ENCODE measurements around the gene KCNQ1.
A peak's percentile ranks its signal among the peaks of the same experiment; 100 is the strongest.

Gene KCNQ1

GRCh38 chr11:2883979-2884815 lies 439.4 kb downstream of the KCNQ1 start:
- DNase-seq, result no peak

DNA sequence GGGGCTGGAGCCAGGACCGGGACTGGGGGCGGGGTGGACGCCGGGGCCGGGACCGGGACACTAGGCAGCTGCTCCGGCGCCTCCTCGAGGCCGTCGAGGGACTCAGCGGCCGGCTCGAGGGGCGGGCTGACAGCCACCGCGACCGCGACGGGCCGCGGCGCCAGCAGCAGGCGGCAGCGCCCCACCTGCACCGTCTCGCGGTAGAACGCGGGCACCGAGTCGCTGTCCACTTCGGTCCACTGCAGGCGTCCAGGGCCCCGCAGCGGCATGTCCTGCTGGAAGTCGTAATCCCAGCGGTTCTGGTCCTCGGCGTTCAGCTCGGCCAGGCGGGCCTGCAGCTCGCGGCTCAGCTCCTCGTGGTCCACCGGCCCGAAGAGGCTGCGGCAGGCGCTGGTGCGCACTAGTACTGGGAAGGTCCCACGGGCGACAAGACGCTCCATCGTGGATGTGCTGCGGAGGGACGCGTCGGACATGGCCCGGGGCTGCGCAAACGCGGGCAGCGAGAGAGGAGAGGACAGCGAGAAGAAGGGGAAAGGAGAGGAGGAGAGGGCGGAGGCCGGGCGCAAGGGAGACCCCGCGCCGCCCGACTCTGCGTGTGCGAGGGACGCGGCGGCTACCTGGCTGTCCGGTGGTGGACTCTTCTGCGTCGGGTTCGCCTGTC lies 440.3 kb downstream of the KCNQ1 start:
- DNase-seq, result peak; percentile 37

GRCh38 chr11:2885678-2886081 lies 440.9 kb downstream of the KCNQ1 start, which contains the start of gene CDKN1C:
TSS of gene CDKN1C (minus strand) at chr11:2885775. CDS start at chr11:2885456, 319 bp downstream.
- DNase-seq, result peak; percentile 68

- no peak for DNase-seq
These were observed 441.5 kb downstream of the KCNQ1 start for GRCh38 chr11:2886191-2886894.

- DNase-seq, result no peak
These were observed 442.1 kb downstream of the KCNQ1 start for GRCh38 chr11:2886936-2887335.

GRCh38 chr11:2887515-2888195 lies 442.8 kb downstream of the KCNQ1 start:
- DNase-seq, result no peak

DNA sequence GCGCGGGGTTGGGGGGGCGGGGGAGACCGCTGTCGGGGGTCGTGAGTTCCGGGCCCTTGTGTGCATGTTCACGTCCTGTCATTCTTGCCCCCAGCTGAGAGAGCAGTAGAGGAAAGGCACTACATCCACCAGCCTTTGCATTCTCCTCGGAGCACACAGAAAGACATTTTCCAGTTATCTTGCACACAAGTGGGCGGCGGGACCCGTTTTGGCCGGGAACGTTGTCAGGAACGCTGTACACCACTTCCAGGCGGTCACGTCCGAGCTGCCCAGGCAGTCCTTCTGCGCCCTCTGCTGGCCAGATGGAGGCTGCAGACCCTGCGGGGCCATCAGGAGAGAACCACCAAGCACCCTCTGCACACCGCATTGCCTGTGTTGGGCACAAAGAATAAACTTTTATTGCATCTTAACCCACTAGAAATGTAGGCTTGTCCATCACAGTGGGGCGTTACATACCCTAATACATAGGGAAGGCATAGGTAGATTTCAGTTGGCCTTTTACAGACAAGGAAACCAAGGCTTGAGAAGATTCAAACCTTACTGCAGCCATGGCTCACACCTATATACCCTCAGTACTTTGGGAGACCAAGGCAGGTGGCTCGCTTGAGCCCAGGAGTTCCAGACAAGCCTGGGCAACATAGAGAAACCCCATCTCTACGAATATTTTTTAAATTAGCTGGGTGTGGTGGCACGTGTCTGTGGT lies 443.6 kb downstream of the KCNQ1 start:
- peak; percentile 75 for DNase-seq

DNA sequence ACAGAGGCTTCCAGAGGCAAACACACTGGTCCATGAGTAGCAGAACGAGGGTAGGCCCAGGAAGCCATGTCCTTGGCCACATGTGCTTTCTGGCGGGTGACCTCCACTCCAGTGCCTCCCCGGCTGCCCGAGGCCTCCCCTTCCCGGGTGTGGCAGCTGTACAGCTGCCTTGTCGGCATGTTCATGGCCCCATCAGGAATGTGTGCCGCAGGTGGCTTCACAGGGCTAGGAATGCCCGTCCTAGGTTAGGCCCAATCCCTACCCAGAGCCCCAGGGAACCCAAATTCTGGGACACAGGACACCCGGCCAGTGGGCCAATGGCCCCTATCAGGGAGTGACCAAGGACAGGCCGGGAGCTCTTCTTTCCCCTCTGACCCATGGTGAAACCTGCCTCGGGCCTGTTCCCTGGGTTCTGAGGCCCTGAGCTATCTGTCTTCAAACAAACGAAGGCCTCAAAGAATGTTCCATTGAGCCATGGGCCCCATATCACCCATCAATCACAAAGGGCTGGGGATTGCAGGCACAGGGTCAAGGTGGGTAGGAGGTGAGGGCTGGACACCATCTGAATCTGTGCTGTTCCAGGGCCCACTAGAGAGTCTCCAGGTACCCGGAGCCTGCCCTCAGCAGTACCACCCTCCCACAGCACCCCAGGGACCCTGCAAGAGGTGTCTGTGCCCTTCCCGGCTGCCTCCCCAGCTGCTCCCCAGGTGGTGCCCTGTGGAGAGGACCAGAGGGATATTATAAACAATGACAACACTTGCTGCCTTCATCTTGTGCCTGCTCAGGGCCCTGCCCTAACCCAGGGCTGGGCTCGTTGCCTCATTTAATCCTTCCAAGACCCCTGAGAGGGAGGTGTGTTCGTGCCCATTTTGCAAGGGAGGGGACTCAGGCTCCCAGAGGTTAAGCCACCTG lies 444.8 kb downstream of the KCNQ1 start:
- no peak for DNase-seq

- peak; percentile 74 for DNase-seq
These were observed 445.9 kb downstream of the KCNQ1 start for GRCh38 chr11:2890466-2891294.

GRCh38 chr11:2891326-2892214 lies 446.8 kb downstream of the KCNQ1 start:
- peak; percentile 45 for DNase-seq

GRCh38 chr11:2892215-2892966 lies 447.6 kb downstream of the KCNQ1 start:
- peak; percentile 38 for DNase-seq

GRCh38 chr11:2892967-2893528 lies 448.2 kb downstream of the KCNQ1 start:
- DNase-seq, result peak; percentile 25

GRCh38 chr11:2893935-2894334 lies 449.1 kb downstream of the KCNQ1 start:
- DNase-seq, result no peak

GRCh38 chr11:2896047-2896446 lies 451.2 kb downstream of the KCNQ1 start:
- DNase-seq, result no peak

GRCh38 chr11:2897048-2897447 lies 452.2 kb downstream of the KCNQ1 start:
- DNase-seq, result no peak

DNA sequence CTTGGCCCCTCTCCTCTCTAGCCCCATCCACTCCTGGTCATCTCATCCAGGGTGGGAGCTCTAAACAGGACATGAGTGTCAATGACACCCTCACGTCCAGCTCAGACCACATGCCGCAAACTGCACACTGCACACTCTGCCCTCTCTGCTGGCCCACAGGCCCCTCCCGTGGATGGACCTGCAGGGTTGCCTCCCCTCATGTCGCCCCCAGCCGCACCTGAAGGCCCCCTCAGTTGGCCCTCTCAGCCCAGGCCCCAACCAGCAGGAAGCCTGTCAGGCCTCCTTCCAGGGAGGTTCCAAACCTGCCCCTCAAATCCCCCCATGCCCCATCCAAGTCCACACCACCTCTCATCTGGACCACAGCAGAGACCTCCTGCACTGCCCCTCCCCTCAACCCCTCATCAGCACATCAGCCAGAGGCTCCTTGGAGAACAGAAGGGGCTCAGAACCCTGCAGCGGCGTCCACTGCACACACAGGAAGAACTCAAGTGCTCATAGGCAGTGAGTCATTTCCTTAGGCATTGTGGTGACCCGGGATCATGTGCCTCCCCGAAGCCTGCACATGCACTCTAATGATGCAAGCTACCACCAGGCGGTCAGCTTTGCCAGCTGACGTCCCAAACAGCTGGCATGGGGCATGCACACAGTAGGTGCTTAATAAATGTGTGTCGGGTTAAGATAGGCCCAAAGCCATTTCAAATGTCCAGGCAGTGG lies 453.7 kb downstream of the KCNQ1 start:
- DNase-seq, result peak; percentile 86
